Stimulated activated CD4-positive, alpha-beta T cell treated with anti-CD3 and anti-CD28 coated beads, Interleukin-15, amount 100 ng/mL, for 48 hours (primary cell): ENCODE data around the gene SRPRB.
"Not testable (repeated sequence)": the region's sequence is repeated elsewhere in the genome, so short reads cannot be mapped to it uniquely, and the experiment has no call there.

ENCODE experiments used
- DNase-seq, 2 donors: peaks; one replicate each; pipeline ENCODE4 v3.0.0-alpha.2; 2020; ENCODE audit warnings: low read depth in 2 of 2

The SRPRB gene

GRCh38 chr3:133777807-133778568 is 27.6 kb upstream of the SRPRB start:
- DNase-seq, result no peak

DNA sequence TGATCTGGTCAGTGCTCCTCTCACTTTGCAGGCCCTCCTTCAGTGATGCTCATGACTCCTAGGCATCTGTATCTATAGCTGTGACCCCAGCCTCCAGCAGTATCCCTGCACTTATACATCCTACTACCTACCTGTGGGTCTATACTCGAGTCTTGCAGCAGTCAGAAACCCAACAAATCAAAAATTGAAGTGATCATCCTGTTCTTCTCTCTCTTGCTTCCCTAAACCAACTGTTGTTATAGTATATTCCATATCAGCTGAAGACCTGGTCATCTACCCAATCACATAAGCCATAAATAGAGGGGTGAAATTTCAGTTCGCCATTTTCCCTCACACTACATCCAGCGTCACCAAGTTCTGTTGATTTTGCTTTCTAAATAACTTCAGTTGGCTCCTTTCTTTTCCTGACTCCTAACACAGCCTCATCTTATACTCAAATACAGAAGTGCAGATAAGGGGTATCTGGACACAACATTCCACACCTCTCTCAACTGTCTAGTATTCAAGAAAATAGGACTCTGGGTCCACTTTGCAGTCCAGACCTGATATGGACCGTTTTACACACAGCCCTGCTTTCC is 25.9 kb upstream of the SRPRB start:
- no peak for DNase-seq

- not testable (repeated sequence) for DNase-seq
Measured at GRCh38 chr3:133780756-133781155, 24.9 kb upstream of the SRPRB start.

DNA sequence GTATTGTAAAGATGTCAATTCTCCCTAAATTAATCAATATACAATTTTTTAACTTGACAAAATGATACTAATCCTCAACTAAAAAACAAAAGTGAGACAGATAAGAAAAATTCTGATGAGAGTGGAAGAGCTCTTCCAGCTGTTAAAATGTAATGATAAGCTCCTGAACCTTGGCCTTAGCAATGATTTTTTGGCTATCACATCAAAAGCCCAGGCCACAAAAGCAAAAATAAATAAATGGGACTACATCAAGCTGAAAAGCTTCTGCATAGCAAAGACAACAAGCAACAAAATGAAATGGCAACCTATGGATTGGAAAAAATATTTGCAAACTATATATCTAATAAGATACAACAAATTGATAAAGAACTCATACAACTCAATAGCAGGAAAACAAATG is 24.0 kb upstream of the SRPRB start:
- DNase-seq, result no peak

GRCh38 chr3:133782454-133782853 is 23.2 kb upstream of the SRPRB start:
- no peak for DNase-seq

DNA sequence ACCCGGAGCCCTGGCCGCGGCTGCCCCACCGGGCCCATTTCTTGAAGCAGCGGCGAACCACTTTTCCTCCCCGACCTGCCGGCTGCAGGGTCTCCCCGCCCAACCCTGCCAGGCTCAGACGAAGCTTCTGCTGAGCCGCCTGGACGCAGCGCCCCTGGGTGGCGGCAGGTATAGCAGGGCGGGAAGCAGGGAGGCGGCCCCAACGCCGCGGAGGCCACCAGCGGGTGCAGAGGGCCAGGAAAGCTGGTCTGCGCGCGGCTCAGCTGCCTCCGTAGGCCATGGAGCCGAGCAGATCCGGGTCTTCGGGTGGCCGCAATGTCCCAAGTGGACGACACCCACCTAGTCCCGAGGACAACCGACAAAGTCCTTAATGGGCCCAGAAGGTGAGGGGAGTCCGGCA is 21.9 kb upstream of the SRPRB start:
- DNase-seq, result no peak

DNA sequence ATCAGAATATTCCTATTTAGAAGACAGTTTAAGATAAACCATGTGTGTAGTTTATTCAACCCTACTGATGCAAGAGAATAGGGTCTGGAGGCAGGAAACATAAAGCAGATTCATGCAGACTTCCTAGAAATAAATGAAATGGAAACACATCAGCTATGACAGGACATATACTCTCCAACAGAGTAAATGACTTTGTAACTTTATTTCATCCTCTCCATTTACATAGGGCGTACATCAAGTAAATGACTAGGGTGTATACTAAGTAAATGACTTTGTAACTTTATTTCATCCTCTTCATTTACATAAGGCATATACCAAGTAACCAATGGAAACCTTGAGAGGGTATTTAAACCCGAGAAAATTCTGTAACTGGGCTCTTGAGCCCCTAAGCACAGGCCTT is 17.6 kb upstream of the SRPRB start:
- no peak for DNase-seq

DNA sequence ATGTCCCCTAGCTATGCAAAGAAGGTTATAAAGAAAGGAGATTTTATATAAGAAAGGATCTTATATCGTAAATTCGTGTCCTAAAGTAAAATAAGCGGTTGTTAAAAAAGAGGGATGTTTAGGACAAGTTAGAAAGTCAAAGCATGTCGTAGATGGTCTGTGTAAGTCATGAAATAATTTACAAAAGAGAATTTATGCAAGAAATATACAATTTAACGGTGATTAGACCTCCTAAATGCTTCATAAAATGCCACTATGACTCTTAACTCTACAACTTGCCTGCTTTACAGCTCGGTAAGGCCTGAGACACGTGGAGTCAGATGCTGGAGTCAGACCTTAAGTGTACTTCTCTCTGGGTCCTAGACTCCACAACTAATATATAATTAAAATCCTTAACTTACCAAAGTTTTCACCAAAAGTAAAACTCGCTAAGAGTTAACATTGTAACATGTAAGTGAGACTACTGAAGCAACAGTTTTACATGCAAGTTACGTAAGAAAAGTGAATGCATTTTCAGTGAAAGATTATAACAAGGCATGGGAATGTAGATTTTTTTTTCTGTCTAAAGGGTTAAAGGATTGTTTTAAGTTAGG is 13.3 kb upstream of the SRPRB start:
- no peak for DNase-seq

DNA sequence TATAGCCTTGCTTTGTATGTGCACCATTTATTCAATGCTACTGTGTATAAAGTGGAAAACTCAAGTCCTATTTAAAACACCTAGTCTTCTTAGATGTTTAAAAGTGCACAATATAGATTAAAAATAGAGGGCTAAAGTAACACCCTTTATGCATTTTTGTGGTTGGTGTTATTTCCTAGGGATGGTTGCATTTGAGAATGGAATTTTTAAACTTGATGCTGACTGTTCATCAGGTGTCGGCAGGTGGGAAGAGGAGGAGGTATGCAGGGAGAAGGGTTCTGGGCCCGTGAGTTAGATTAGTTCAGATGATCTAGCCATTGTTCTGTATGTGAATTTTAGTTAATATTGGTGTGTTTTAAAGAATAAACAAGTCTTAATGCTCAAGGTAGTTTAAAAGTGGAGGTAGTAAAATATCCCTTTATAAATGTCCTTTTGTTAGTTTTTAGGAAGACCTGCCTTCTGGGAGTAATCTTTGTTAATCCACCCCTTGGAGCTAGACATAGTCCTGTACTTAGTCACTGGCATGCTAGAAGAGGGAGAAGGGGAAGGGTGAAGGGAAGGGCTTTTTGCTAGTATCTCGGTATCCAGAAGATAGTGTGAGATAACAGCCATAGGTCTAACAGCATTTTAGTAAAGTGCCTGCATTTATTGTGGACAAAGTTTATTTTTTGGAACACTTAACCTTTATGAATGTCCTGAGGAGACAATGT is 8.1 kb upstream of the SRPRB start:
- no peak for DNase-seq

DNA sequence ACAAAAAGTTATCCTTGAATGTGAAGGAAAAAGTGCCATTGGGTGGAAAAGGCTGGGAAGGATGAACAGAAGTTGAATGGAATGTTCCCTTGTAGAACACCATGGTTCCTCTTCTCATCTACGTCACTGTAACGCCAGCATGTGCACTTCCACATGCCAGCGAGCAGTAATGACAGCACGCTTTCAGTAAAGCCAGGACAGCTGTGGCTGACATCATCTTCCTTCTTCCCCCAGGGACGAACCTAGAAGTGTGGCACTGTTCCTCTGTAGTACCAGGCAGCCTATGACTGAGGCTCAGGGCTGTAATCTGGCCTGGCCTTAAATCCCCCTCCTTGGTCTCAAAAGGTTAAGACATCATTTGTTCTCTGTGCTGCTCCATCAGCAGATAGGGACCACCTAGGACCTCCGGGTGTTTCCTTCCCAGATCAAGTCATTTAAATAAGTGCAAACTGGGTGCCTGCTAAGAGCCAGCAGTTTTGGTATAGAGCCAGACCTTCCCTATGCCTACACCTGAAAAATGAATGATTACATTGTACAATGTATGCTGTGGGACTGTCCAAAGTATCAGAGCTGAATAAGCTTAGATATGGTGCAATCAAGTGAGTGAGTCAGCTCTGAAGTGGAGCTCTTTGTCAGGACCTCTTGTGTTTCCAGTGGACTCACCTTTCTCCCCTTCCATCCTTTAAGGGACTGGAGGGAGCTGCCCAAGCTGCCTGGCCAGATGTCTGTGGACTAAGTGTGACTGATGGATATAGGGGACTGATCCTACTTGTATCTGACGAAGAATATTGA is 5.6 kb upstream of the SRPRB start:
- DNase-seq, result no peak

DNA sequence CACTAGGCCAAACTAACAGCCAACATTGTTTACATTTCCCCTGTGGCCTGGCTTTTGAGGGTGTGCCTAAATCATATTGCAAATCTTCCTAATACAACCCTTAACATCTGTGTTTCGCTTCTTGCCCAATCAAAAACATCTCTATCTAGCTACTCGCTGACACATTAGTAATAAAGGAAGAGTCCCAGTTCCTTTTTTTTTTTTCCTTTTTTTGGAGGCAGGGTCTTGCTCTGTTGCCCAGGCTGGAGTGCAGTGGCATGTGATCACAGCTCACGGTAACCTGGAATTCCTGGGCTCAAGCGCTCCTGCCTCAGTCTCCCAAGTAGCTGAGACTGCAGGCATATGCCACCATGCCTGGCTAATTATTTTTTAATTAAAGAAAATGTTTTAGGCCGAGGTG is 2.1 kb upstream of the SRPRB start:
- DNase-seq, result no peak

DNA sequence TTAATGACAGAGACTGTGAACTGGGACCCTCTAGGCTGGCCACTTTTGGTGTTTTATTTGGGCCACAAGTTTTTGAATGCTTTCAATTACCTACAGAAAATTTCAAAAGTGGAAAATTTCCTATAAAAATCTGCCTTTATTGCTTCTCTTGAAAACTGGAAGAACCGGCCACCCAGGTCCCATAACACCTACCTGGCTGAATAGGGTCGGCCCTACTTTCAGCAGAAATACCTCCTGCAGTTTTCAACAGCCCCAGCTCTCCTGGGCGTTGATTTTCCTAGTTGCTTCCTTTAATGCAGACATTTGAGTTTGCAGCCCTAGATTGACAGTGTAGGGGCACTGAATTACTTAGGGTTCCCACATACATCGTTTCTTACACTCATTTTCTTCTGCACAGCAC is 719 bp upstream of the SRPRB start:
- DNase-seq, result no peak

DNA sequence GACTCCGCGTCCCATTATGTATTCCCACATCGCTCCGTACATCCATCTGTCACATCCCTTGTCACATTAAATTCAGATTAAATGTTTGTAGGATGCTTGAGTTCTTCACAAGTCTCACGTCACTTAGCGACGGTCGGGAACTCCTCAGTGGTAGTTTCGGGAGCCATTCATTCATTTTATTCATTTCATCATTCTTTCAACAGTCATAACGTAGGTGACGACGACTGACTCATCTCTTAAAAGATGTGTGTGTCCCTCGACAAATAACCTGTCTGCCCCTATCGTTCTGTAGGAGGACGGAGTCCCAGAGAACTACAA is 272 bp upstream of the SRPRB start:
- no peak for DNase-seq

DNA sequence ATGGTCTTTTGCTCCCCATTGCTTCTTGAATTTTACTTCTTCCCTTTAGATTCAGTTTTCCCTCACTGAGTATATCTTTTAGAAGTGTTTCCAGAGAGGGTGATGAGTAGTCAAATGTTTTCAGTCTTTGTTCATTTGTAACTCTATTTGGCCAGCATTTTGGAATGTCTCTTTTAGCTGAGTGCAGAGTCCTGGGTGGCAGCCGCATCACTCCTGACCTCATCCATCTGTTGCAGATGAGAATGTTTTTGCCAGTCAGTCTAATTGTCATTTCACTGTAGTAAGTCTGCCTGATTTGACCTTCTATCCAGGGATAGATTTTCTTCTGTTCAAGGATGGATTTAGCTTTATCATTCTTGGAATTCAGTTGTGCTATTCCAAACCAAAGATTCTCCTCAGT is 7.3 kb downstream of the SRPRB start:
- DNase-seq, result no peak

DNA sequence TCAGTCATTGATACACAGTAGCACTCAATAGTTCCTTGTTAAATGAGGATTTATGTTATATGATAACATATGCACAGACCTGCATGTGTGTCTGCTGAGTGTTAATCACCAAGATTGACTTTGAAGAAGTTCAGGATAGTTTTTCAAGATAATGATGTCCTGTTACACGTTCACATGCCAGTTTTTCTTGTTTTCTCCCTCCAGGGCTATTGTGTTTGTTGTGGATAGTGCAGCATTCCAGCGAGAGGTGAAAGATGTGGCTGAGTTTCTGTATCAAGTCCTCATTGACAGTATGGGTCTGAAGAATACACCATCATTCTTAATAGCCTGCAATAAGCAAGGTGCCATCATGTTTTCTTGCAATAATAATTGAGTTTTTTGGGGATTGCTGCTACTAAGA is 9.8 kb downstream of the SRPRB start:
- no peak for DNase-seq

DNA sequence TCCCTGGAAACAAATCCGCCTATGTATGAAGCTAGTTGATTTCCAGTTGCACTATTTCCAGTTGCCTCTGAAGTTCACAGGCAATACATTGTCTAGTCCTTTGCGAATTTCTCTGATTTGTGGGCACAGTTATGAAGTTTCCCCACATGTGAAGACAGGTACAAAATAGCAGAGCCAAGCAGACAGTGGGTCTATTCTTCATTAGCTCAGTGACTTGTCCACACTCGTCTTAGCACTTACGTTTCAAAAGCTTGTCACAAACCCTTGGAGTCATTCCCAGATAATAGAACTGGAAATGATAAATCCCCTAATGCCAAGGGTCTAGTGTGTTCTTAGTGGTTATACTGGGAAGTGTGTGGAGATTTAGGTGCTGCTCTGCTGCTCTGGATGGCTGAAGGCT is 14.5 kb downstream of the SRPRB start:
- DNase-seq, result no peak

GRCh38 chr3:133820889-133821675 is 15.5 kb downstream of the SRPRB start:
- DNase-seq, result no peak

- no peak for DNase-seq
Measured at GRCh38 chr3:133821767-133822638, 16.4 kb downstream of the SRPRB start.

DNA sequence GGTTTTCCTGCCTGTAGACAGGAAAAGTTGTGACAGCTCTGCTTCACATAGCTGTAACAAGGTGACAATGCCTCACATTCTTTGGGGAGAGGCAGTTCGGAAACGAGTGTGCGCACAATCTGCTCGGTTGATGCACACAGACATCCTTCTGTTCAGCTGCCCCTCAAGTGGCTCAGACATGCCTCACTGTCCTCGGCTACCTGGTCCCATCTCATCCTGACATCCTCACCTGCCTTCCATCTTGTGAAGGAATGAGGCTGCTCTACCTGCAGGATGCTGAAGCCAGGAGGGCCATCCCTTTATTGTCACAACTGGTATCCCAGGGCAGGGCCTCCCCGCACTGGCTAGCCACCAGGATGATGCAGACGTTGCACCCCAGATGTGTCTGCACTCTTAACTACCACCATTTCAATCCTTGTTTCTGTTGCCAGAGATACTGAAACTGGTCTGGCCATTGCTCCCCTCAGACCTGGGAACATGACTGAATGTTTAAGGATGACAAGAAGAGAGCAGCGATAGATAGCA is 19.4 kb downstream of the SRPRB start:
- no peak for DNase-seq
